WTC11 (cell line): ENCODE data around the gene SNX32. TPM values are rescaled to one million over a fixed set of nuclear protein-coding genes. Genes with fewer than 3 reads are reported as not detected.
A peak's percentile ranks its signal among the peaks of the same experiment; 100 is the strongest.

Source experiments
- CREM ChIP-seq: sonication (generic); formaldehyde crosslinking; IDR thresholded peaks from 2 replicates; pipeline ENCODE4 v1.8.1; 2022; ENCODE audit warnings: mild to moderate bottlenecking, missing genetic modification reagents, moderate library complexity
- HMGA2 ChIP-seq: fragments of 250-450 bp; sonication (Bioruptor Pico); IDR thresholded peaks from 2 replicates; pipeline ENCODE4 v1.4.0; 2021; ENCODE audit warnings: mild to moderate bottlenecking, moderate library complexity
- IRF2 ChIP-seq: sonication (generic); formaldehyde crosslinking; IDR thresholded peaks from 2 replicates; pipeline ENCODE4 v1.8.0; 2022; ENCODE audit warnings: low read depth, missing genetic modification reagents, borderline replicate concordance
- KAT7 ChIP-seq: sonication (generic); formaldehyde crosslinking; IDR thresholded peaks from 2 replicates; pipeline ENCODE4 v1.8.1; 2023; ENCODE audit warnings: missing genetic modification reagents, mild to moderate bottlenecking, borderline replicate concordance
- NFATC4 ChIP-seq: fragments of 250-450 bp; sonication (Bioruptor Pico); IDR thresholded peaks from 2 replicates; pipeline ENCODE4 v1.9.0; 2021; ENCODE audit warnings: mild to moderate bottlenecking
- NFE2L1 ChIP-seq: sonication (generic); formaldehyde crosslinking; IDR thresholded peaks from 2 replicates; pipeline ENCODE4 v1.8.1; 2023; ENCODE audit warnings: missing genetic modification reagents
- NFYB ChIP-seq: sonication (generic); formaldehyde crosslinking; conservative IDR thresholded peaks from 2 replicates; pipeline ENCODE4 v1.8.0; 2022; ENCODE audit warnings: low read depth, missing genetic modification reagents
- RORB ChIP-seq: fragments of 250-450 bp; sonication (Bioruptor Pico); IDR thresholded peaks from 2 replicates; pipeline ENCODE4 v1.9.0; 2021; ENCODE audit warnings: mild to moderate bottlenecking
- TCF7 ChIP-seq: sonication (generic); formaldehyde crosslinking; IDR thresholded peaks from 2 replicates; pipeline ENCODE4 v1.8.0; 2022; ENCODE audit warnings: mild to moderate bottlenecking, low read depth, missing genetic modification reagents, moderate library complexity
- ZNF138 ChIP-seq: sonication (generic); formaldehyde crosslinking; conservative IDR thresholded peaks from 2 replicates; pipeline ENCODE4 v1.8.1; 2022; ENCODE audit warnings: mild to moderate bottlenecking, moderate library complexity, missing genetic modification reagents
- ZNF263 ChIP-seq: sonication (generic); formaldehyde crosslinking; IDR thresholded peaks from 2 replicates; pipeline ENCODE4 v1.8.1; 2022; ENCODE audit warnings: low read depth, mild to moderate bottlenecking, moderate library complexity, missing genetic modification reagents
- total RNA-seq: library from RNA; stranded (reverse); gene quantifications from 3 replicates; pipeline ENCODE4 v1.2.3, GENCODE V29; 2021
- TF ChIP-seq, protein P1 (sequence below): sonication (generic); formaldehyde crosslinking; conservative IDR thresholded peaks from 2 replicates; pipeline ENCODE4 v1.8.1; 2022; ENCODE audit warnings: mild to moderate bottlenecking, missing genetic modification reagents
- TF ChIP-seq, protein P2 (sequence below): fragments of 250-450 bp; sonication (Bioruptor Pico); IDR thresholded peaks from 2 replicates; pipeline ENCODE4 v1.8.0; 2021; ENCODE audit warnings: mild to moderate bottlenecking
- TF ChIP-seq, protein P3 (sequence below): sonication (generic); formaldehyde crosslinking; IDR thresholded peaks from 2 replicates; pipeline ENCODE4 v1.8.1; 2023; ENCODE audit warnings: mild to moderate bottlenecking, missing genetic modification reagents, moderate library complexity
- TF ChIP-seq, protein P4 (sequence below): sonication (generic); formaldehyde crosslinking; IDR thresholded peaks from 2 replicates; pipeline ENCODE4 v1.8.1; 2022; ENCODE audit warnings: low read depth, mild to moderate bottlenecking, moderate library complexity, missing genetic modification reagents, borderline replicate concordance
- TF ChIP-seq, protein P5 (sequence below): sonication (generic); formaldehyde crosslinking; IDR thresholded peaks from 2 replicates; pipeline ENCODE4 v1.8.0; 2023; ENCODE audit warnings: missing genetic modification reagents, mild to moderate bottlenecking, borderline replicate concordance
- TF ChIP-seq, protein P6 (sequence below): sonication (generic); formaldehyde crosslinking; IDR thresholded peaks from 2 replicates; pipeline ENCODE4 v1.8.1; 2023; ENCODE audit warnings: mild to moderate bottlenecking, moderate library complexity, missing genetic modification reagents
- TF ChIP-seq, protein P7 (sequence below): sonication (generic); formaldehyde crosslinking; IDR thresholded peaks from 2 replicates; pipeline ENCODE4 v1.8.1; 2023; ENCODE audit warnings: mild to moderate bottlenecking, missing genetic modification reagents
- TF ChIP-seq, protein P8 (sequence below): fragments of 250-450 bp; sonication (Bioruptor Pico); IDR thresholded peaks from 2 replicates; pipeline ENCODE4 v2.1.2; 2022; ENCODE audit warnings: mild to moderate bottlenecking, moderate library complexity
- TF ChIP-seq, protein P9 (sequence below): sonication (generic); formaldehyde crosslinking; IDR thresholded peaks from 2 replicates; pipeline ENCODE4 v1.8.0; 2023; ENCODE audit warnings: mild to moderate bottlenecking, missing genetic modification reagents

SNX32 gene
- total RNA-seq, 1 experiment from 2014 or later = 2.9 TPM

GRCh38 chr11:65856689-65857499, 23.1 kb downstream of the SNX32 start (continued):
- TF ChIP-seq, protein P1, sequence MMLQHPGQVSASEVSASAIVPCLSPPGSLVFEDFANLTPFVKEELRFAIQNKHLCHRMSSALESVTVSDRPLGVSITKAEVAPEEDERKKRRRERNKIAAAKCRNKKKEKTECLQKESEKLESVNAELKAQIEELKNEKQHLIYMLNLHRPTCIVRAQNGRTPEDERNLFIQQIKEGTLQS (CRISPR knock-in tag) = no peak
- TF ChIP-seq TCF7 (CRISPR knock-in tag) (0 out of 2 replicates have a peak, but pooled peaks have one; percentile 61), ZNF263 (no peak), IRF2 (no peak), NFATC4 (CRISPR knock-in tag) (0 out of 2 replicates have a peak, but pooled peaks have one; percentile 2), KAT7 (CRISPR knock-in tag) (peak; percentile 61; the same call in 1 of the 2 replicates), RORB (CRISPR knock-in tag) (no peak), HMGA2 (CRISPR knock-in tag) (no peak), ZNF138 (CRISPR knock-in tag) (no peak), NFYB (CRISPR knock-in tag) (no peak), CREM (CRISPR knock-in tag) (no peak; the same call in 1 of the 2 replicates), NFE2L1 (CRISPR knock-in tag) (no peak)
- TF ChIP-seq, protein P2, sequence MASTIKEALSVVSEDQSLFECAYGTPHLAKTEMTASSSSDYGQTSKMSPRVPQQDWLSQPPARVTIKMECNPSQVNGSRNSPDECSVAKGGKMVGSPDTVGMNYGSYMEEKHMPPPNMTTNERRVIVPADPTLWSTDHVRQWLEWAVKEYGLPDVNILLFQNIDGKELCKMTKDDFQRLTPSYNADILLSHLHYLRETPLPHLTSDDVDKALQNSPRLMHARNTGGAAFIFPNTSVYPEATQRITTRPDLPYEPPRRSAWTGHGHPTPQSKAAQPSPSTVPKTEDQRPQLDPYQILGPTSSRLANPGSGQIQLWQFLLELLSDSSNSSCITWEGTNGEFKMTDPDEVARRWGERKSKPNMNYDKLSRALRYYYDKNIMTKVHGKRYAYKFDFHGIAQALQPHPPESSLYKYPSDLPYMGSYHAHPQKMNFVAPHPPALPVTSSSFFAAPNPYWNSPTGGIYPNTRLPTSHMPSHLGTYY (CRISPR knock-in tag) = no peak
- TF ChIP-seq, protein P3, sequence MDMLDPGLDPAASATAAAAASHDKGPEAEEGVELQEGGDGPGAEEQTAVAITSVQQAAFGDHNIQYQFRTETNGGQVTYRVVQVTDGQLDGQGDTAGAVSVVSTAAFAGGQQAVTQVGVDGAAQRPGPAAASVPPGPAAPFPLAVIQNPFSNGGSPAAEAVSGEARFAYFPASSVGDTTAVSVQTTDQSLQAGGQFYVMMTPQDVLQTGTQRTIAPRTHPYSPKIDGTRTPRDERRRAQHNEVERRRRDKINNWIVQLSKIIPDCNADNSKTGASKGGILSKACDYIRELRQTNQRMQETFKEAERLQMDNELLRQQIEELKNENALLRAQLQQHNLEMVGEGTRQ (CRISPR knock-in tag) = peak; percentile 95
- TF ChIP-seq, protein P4, sequence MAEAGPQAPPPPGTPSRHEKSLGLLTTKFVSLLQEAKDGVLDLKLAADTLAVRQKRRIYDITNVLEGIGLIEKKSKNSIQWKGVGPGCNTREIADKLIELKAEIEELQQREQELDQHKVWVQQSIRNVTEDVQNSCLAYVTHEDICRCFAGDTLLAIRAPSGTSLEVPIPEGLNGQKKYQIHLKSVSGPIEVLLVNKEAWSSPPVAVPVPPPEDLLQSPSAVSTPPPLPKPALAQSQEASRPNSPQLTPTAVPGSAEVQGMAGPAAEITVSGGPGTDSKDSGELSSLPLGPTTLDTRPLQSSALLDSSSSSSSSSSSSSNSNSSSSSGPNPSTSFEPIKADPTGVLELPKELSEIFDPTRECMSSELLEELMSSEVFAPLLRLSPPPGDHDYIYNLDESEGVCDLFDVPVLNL = no peak
- TF ChIP-seq, protein P5, sequence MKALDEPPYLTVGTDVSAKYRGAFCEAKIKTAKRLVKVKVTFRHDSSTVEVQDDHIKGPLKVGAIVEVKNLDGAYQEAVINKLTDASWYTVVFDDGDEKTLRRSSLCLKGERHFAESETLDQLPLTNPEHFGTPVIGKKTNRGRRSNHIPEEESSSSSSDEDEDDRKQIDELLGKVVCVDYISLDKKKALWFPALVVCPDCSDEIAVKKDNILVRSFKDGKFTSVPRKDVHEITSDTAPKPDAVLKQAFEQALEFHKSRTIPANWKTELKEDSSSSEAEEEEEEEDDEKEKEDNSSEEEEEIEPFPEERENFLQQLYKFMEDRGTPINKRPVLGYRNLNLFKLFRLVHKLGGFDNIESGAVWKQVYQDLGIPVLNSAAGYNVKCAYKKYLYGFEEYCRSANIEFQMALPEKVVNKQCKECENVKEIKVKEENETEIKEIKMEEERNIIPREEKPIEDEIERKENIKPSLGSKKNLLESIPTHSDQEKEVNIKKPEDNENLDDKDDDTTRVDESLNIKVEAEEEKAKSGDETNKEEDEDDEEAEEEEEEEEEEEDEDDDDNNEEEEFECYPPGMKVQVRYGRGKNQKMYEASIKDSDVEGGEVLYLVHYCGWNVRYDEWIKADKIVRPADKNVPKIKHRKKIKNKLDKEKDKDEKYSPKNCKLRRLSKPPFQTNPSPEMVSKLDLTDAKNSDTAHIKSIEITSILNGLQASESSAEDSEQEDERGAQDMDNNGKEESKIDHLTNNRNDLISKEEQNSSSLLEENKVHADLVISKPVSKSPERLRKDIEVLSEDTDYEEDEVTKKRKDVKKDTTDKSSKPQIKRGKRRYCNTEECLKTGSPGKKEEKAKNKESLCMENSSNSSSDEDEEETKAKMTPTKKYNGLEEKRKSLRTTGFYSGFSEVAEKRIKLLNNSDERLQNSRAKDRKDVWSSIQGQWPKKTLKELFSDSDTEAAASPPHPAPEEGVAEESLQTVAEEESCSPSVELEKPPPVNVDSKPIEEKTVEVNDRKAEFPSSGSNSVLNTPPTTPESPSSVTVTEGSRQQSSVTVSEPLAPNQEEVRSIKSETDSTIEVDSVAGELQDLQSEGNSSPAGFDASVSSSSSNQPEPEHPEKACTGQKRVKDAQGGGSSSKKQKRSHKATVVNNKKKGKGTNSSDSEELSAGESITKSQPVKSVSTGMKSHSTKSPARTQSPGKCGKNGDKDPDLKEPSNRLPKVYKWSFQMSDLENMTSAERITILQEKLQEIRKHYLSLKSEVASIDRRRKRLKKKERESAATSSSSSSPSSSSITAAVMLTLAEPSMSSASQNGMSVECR = peak; percentile 68; the same call in 1 of the 2 replicates
- TF ChIP-seq, protein P6, sequence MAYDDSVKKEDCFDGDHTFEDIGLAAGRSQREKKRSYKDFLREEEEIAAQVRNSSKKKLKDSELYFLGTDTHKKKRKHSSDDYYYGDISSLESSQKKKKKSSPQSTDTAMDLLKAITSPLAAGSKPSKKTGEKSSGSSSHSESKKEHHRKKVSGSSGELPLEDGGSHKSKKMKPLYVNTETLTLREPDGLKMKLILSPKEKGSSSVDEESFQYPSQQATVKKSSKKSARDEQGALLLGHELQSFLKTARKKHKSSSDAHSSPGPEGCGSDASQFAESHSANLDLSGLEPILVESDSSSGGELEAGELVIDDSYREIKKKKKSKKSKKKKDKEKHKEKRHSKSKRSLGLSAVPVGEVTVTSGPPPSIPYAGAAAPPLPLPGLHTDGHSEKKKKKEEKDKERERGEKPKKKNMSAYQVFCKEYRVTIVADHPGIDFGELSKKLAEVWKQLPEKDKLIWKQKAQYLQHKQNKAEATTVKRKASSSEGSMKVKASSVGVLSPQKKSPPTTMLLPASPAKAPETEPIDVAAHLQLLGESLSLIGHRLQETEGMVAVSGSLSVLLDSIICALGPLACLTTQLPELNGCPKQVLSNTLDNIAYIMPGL (CRISPR knock-in tag) = 0 out of 2 replicates have a peak, but pooled peaks have one; percentile 4
- TF ChIP-seq, protein P7, sequence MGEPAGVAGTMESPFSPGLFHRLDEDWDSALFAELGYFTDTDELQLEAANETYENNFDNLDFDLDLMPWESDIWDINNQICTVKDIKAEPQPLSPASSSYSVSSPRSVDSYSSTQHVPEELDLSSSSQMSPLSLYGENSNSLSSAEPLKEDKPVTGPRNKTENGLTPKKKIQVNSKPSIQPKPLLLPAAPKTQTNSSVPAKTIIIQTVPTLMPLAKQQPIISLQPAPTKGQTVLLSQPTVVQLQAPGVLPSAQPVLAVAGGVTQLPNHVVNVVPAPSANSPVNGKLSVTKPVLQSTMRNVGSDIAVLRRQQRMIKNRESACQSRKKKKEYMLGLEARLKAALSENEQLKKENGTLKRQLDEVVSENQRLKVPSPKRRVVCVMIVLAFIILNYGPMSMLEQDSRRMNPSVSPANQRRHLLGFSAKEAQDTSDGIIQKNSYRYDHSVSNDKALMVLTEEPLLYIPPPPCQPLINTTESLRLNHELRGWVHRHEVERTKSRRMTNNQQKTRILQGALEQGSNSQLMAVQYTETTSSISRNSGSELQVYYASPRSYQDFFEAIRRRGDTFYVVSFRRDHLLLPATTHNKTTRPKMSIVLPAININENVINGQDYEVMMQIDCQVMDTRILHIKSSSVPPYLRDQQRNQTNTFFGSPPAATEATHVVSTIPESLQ = no peak; the same call in 1 of the 2 replicates
- TF ChIP-seq, protein P8, sequence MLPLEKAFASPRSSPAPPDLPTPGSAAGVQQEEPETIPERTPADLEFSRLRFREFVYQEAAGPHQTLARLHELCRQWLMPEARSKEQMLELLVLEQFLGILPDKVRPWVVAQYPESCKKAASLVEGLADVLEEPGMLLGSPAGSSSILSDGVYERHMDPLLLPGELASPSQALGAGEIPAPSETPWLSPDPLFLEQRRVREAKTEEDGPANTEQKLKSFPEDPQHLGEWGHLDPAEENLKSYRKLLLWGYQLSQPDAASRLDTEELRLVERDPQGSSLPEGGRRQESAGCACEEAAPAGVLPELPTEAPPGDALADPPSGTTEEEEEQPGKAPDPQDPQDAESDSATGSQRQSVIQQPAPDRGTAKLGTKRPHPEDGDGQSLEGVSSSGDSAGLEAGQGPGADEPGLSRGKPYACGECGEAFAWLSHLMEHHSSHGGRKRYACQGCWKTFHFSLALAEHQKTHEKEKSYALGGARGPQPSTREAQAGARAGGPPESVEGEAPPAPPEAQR (CRISPR knock-in tag) = no peak
- TF ChIP-seq, protein P9, sequence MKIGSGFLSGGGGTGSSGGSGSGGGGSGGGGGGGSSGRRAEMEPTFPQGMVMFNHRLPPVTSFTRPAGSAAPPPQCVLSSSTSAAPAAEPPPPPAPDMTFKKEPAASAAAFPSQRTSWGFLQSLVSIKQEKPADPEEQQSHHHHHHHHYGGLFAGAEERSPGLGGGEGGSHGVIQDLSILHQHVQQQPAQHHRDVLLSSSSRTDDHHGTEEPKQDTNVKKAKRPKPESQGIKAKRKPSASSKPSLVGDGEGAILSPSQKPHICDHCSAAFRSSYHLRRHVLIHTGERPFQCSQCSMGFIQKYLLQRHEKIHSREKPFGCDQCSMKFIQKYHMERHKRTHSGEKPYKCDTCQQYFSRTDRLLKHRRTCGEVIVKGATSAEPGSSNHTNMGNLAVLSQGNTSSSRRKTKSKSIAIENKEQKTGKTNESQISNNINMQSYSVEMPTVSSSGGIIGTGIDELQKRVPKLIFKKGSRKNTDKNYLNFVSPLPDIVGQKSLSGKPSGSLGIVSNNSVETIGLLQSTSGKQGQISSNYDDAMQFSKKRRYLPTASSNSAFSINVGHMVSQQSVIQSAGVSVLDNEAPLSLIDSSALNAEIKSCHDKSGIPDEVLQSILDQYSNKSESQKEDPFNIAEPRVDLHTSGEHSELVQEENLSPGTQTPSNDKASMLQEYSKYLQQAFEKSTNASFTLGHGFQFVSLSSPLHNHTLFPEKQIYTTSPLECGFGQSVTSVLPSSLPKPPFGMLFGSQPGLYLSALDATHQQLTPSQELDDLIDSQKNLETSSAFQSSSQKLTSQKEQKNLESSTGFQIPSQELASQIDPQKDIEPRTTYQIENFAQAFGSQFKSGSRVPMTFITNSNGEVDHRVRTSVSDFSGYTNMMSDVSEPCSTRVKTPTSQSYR (CRISPR knock-in tag) = no peak
